OCI-LY7 (cell line): ENCODE measurements around the gene C10orf88. TPM values are rescaled to one million over a fixed set of nuclear protein-coding genes. Genes with fewer than 3 reads are reported as not detected.

ENCODE experiments used
- BruUV-seq: library from RNA; stranded (reverse); fragments of 400-500 nt; replicated peaks from 2 replicates; lab custom pipeline; 2021; lab: Mats Ljungman, UMichigan
- CTCF ChIA-PET: fragments of 300-600 bp; sonication (Branson Sonifier 250); formaldehyde crosslinking; loops from one replicate; lab custom pipeline; 2022; ENCODE audit warnings: antibody characterized with exemption; ENCODE audit not compliant: unreplicated experiment; lab: Charles Lee
- POLR2A ChIA-PET: fragments of 300-600 bp; sonication (Branson Sonifier 250); formaldehyde crosslinking; loops from one replicate; lab custom pipeline; 2022; ENCODE audit warnings: antibody characterized with exemption; lab: Charles Lee
- DNase-seq: peaks from one replicate; pipeline ENCODE4 v3.0.0-alpha.2; 2015; ENCODE audit warnings: low spot score
- H2AFZ ChIP-seq: fragments of 200-600 bp; sonication (generic), shearing (Covaris generic); 2 replicates; pipeline ENCODE4 v1.6.1; 2014; ENCODE audit warnings: mild to moderate bottlenecking, antibody characterized with exemption, low read length, moderate library complexity
- H3K27ac ChIP-seq: fragments of 200-600 bp; sonication (generic); 2 replicates; pipeline ENCODE4 v1.5.1; 2014; ENCODE audit warnings: mixed run types, low read depth, mild to moderate bottlenecking, moderate library complexity, low read length, inconsistent platforms; ENCODE audit not compliant: poor library complexity, severe bottlenecking
- H3K36me3 ChIP-seq: fragments of 200-600 bp; sonication (generic); 2 replicates; pipeline ENCODE4 v1.6.1; 2014; ENCODE audit warnings: mild to moderate bottlenecking, antibody characterized with exemption, low read length, moderate library complexity, mixed read lengths; ENCODE audit not compliant: insufficient read depth
- H3K4me1 ChIP-seq: fragments of 200-600 bp; sonication (generic); 2 replicates; pipeline ENCODE4 v1.5.1; 2014; ENCODE audit warnings: mild to moderate bottlenecking, low read length; ENCODE audit not compliant: insufficient read depth, poor library complexity, severe bottlenecking
- H3K4me2 ChIP-seq: fragments of 200-600 bp; sonication (generic); 2 replicates; pipeline ENCODE4 v1.6.1; 2014; ENCODE audit warnings: mild to moderate bottlenecking, low read length
- H3K4me3 ChIP-seq: fragments of 200-600 bp; sonication (generic); 2 replicates; pipeline ENCODE4 v1.5.1; 2014; ENCODE audit warnings: mild to moderate bottlenecking, low read depth, low read length; ENCODE audit not compliant: poor library complexity, severe bottlenecking
- H3K79me2 ChIP-seq: fragments of 200-600 bp; sonication (generic); 2 replicates; pipeline ENCODE4 v1.6.1; 2016; ENCODE audit warnings: low read depth, mild to moderate bottlenecking, low read length, moderate library complexity, mixed read lengths; ENCODE audit not compliant: insufficient read depth
- H3K9me2 ChIP-seq: fragments of 200-600 bp; sonication (generic); 2 replicates; pipeline ENCODE4 v1.6.1; 2016; ENCODE audit warnings: mild to moderate bottlenecking, low read length, mixed read lengths; ENCODE audit not compliant: insufficient read depth
- H3K9me3 ChIP-seq: fragments of 200-600 bp; sonication (generic); 2 replicates; pipeline ENCODE4 v1.6.1; 2014; ENCODE audit warnings: mild to moderate bottlenecking, mixed run types, low read length, mixed read lengths
- H4K20me1 ChIP-seq: fragments of 200-600 bp; sonication (generic); 2 replicates; pipeline ENCODE4 v1.6.1; 2014; ENCODE audit warnings: mild to moderate bottlenecking, antibody characterized with exemption, low read length, moderate library complexity, mixed read lengths; ENCODE audit not compliant: insufficient read depth
- CTCF ChIP-seq: fragments of 200-600 bp; sonication (generic); conservative IDR thresholded peaks from 2 replicates; pipeline ENCODE4 v1.5.1; 2014; ENCODE audit warnings: mild to moderate bottlenecking, antibody characterized with exemption, low read length, moderate library complexity, mixed read lengths
- EZH2phosphoT487 ChIP-seq: fragments of 200-600 bp; sonication (generic); IDR thresholded peaks from 2 replicates; pipeline ENCODE4 v1.6.1; 2018; ENCODE audit warnings: low read depth, borderline replicate concordance, mild to moderate bottlenecking, mixed run types, antibody characterized with exemption, low read length, moderate library complexity, mixed read lengths
- intact Hi-C: fragments of 100-400 bp; cut with micrococcal nuclease; formaldehyde crosslinking; loops from one replicate; pipeline ENCODE4 v1.10.0; 2022; ENCODE audit not compliant: unreplicated experiment
- total RNA-seq, 2 experiments: library from RNA; depleted of rRNA in 1 of 2; stranded (reverse); fragments of >200 nt in 1 of 2; shearing (Covaris generic) in 1 of 2; gene quantifications; 2 replicates each; pipeline ENCODE4 v1.2.3, GENCODE V29; 2014 to 2022

The C10orf88 gene
- total RNA-seq, 2 experiments from 2014 or later, result 5.5 to 11.9 TPM

- no peaks in the 10 kb centered on the region for H3K9me2 ChIP-seq
- POLR2A ChIA-PET, result interaction anchor here (0.6 kb wide), 1 partner anchor 1912 kb away, joined by 3 read pairs; no protein-coding TSS in a partner anchor
- H3K4me1 ChIP-seq, result peaks cover 9% of the 10 kb centered on the region
- no peak overlapping the region for H3K27ac ChIP-seq
- no peak overlapping the region for H3K4me3 ChIP-seq
- no peaks in the 10 kb centered on the region for H4K20me1 ChIP-seq
- H3K4me2 ChIP-seq, result no peak overlapping the region
- DNase-seq, result no peak
- no peak for TF ChIP-seq EZH2phosphoT487
- TF ChIP-seq CTCF, result no peak
- intact Hi-C loops, result no loop called here
- CTCF ChIA-PET, result no interaction called here
- H3K36me3 ChIP-seq, result peaks cover 76% of the 10 kb centered on the region
- H3K79me2 ChIP-seq, result peaks cover 44% of the 10 kb centered on the region
- no TSS peak for BruUV-seq
- H3K9me3 ChIP-seq, result no peaks in the 10 kb centered on the region
- H2AFZ ChIP-seq, result no peak overlapping the region
Observed at GRCh38 chr10:123000155-123000554, 46.1 kb upstream of the C10orf88 start.

GRCh38 chr10:122999347-122999746, 45.3 kb upstream of the C10orf88 start:
- H3K4me1 ChIP-seq, result peaks cover 9% of the 10 kb centered on the region
- no peak overlapping the region for H2AFZ ChIP-seq
- H3K79me2 ChIP-seq, result peaks cover 36% of the 10 kb centered on the region
- CTCF ChIA-PET, result no interaction called here
- intact Hi-C loops, result no loop called here
- TF ChIP-seq CTCF (no peak), EZH2phosphoT487 (no peak)
- H3K9me3 ChIP-seq, result no peaks in the 10 kb centered on the region
- no peak overlapping the region for H3K4me2 ChIP-seq
- H3K9me2 ChIP-seq, result no peaks in the 10 kb centered on the region
- POLR2A ChIA-PET, result interaction anchor here (0.6 to 1.7 kb wide), 6 partner anchors 8 to 1913 kb away, joined by 3 to 4 read pairs (median 3); no protein-coding TSS in a partner anchor
- no peak overlapping the region for H3K4me3 ChIP-seq
- no TSS peak for BruUV-seq
- no peaks in the 10 kb centered on the region for H4K20me1 ChIP-seq
- H3K27ac ChIP-seq, result no peak overlapping the region
- H3K36me3 ChIP-seq, result peaks cover 78% of the 10 kb centered on the region
- DNase-seq, result no peak

- TF ChIP-seq EZH2phosphoT487 (no peak), CTCF (no peak)
- Histone ChIP-seq H3K4me1 (peaks cover 9% of the 10 kb centered on the region), H3K79me2 (peaks cover 32% of the 10 kb centered on the region), H3K36me3 (peaks cover 78% of the 10 kb centered on the region), H3K4me3 (no peak overlapping the region), H4K20me1 (no peaks in the 10 kb centered on the region), H3K9me3 (no peaks in the 10 kb centered on the region), H3K4me2 (no peak overlapping the region), H3K9me2 (no peaks in the 10 kb centered on the region), H3K27ac (no peak overlapping the region), H2AFZ (no peak overlapping the region)
- ChIA-PET CTCF (no interaction called here), POLR2A (interaction anchor here (0.7 to 1.7 kb wide), 5 partner anchors 8 to 16 kb away, joined by 3 to 4 read pairs (median 3); no protein-coding TSS in a partner anchor)
- no peak for DNase-seq
- intact Hi-C loops, result no loop called here
- no TSS peak for BruUV-seq
Observed at GRCh38 chr10:122998934-122999333, 44.9 kb upstream of the C10orf88 start.
